HEK293 (cell line): ENCODE measurements around the gene OR10G3.

Source experiments
- HIC1 ChIP-seq: fragments of 450-650 bp; formaldehyde crosslinking; IDR thresholded peaks from 2 replicates; pipeline ENCODE4 v1.5.1; 2016; ENCODE audit warnings: missing biosample characterization, missing genetic modification characterization
- TRIM28 ChIP-seq: IDR thresholded peaks from 2 replicates; pipeline ENCODE4 v1.6.1; 2011; ENCODE audit warnings: low read length, control low read depth, borderline replicate concordance
- ZNF521 ChIP-seq: fragments of 450-650 bp; formaldehyde crosslinking; IDR thresholded peaks from 2 replicates; pipeline ENCODE4 v1.5.1; 2017; ENCODE audit warnings: missing biosample characterization, mild to moderate bottlenecking, missing genetic modification characterization
- ZSCAN30 ChIP-seq: fragments of 450-650 bp; IDR thresholded peaks from 2 replicates; pipeline ENCODE4 v1.5.1; 2018; ENCODE audit warnings: missing biosample characterization, mild to moderate bottlenecking, missing genetic modification characterization, moderate library complexity
- TF ChIP-seq, protein P1 (sequence below): fragments of 450-650 bp; formaldehyde crosslinking; IDR thresholded peaks from 2 replicates; pipeline ENCODE4 v1.5.1; 2016; ENCODE audit warnings: missing biosample characterization, missing genetic modification characterization

- TF ChIP-seq ZNF521 (no peak), ZSCAN30 (tag by site-specific recombination) (no peak), HIC1 (tag by site-specific recombination) (no peak), TRIM28 (no peak)
- TF ChIP-seq, protein P1, sequence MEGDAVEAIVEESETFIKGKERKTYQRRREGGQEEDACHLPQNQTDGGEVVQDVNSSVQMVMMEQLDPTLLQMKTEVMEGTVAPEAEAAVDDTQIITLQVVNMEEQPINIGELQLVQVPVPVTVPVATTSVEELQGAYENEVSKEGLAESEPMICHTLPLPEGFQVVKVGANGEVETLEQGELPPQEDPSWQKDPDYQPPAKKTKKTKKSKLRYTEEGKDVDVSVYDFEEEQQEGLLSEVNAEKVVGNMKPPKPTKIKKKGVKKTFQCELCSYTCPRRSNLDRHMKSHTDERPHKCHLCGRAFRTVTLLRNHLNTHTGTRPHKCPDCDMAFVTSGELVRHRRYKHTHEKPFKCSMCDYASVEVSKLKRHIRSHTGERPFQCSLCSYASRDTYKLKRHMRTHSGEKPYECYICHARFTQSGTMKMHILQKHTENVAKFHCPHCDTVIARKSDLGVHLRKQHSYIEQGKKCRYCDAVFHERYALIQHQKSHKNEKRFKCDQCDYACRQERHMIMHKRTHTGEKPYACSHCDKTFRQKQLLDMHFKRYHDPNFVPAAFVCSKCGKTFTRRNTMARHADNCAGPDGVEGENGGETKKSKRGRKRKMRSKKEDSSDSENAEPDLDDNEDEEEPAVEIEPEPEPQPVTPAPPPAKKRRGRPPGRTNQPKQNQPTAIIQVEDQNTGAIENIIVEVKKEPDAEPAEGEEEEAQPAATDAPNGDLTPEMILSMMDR = no peak
These were observed 38.3 kb downstream of the OR10G3 start for GRCh38 chr14:21541413-21542074.
